Neuronal stem cell (in vitro differentiated cells): Measurements from ENCODE around the gene SLC25A6.
A peak's percentile ranks its signal among the peaks of the same experiment; 100 is the strongest.

Experiments
- DNase-seq: peaks from one replicate; pipeline ENCODE4 v3.0.0-alpha.2; 2013; ENCODE audit warnings: low spot score
- H2AFZ ChIP-seq: one replicate; pipeline ENCODE4 v1.6.1; 2013; ENCODE audit warnings: mild to moderate bottlenecking, low read length, inconsistent platforms
- H2AK5ac ChIP-seq: 2 replicates; pipeline ENCODE4 v1.6.1; 2013; ENCODE audit warnings: low read depth, mild to moderate bottlenecking, inconsistent platforms, low read length, moderate library complexity, mixed read lengths
- H2BK120ac ChIP-seq: 2 replicates; pipeline ENCODE4 v1.6.1; 2013; ENCODE audit warnings: low read depth, mild to moderate bottlenecking, inconsistent platforms, low read length, moderate library complexity, mixed read lengths
- H2BK12ac ChIP-seq: one replicate; pipeline ENCODE4 v1.6.1; 2013; ENCODE audit warnings: low read length, inconsistent platforms
- H2BK15ac ChIP-seq: 2 replicates; pipeline ENCODE4 v1.6.1; 2013; ENCODE audit warnings: mild to moderate bottlenecking, low read length, inconsistent platforms, mixed read lengths
- H2BK5ac ChIP-seq: one replicate; pipeline ENCODE4 v1.6.1; 2013; ENCODE audit warnings: inconsistent platforms, mild to moderate bottlenecking, low read length, moderate library complexity
- H3K14ac ChIP-seq: one replicate; pipeline ENCODE4 v1.6.1; 2013; ENCODE audit warnings: low read length, inconsistent platforms
- H3K18ac ChIP-seq: 2 replicates; pipeline ENCODE4 v1.6.1; 2013; ENCODE audit warnings: low read length, inconsistent platforms
- H3K23ac ChIP-seq: 2 replicates; pipeline ENCODE4 v1.6.1; 2013; ENCODE audit warnings: low read depth, mild to moderate bottlenecking, mixed read lengths, low read length, inconsistent platforms; ENCODE audit not compliant: poor library complexity
- H3K27ac ChIP-seq: replicated peaks from 3 replicates; pipeline ENCODE4 v1.5.1; 2013; ENCODE audit warnings: low read length, inconsistent platforms
- H3K27me3 ChIP-seq, 3 experiments: 2 replicates each; pipeline ENCODE4 v1.6.1; 2013; ENCODE audit warnings: low read length in 3 of 3, mild to moderate bottlenecking in 2 of 3, inconsistent platforms in 1 of 3, low read depth in 1 of 3, mixed read lengths in 1 of 3, moderate library complexity in 1 of 3; ENCODE audit not compliant: control insufficient read depth in 3 of 3, insufficient read depth in 3 of 3
- H3K36me3 ChIP-seq, 2 donors: replicated peaks in 1 of 2; 2 replicates each; pipeline ENCODE4 v1.6.1; 2013; ENCODE audit warnings: low read length in 2 of 2; ENCODE audit not compliant: control insufficient read depth in 2 of 2, insufficient read depth in 2 of 2
- H3K4ac ChIP-seq: 2 replicates; pipeline ENCODE4 v1.6.1; 2013; ENCODE audit warnings: inconsistent platforms, mild to moderate bottlenecking, low read length, moderate library complexity
- H3K4me1 ChIP-seq, 2 donors: 1 replicate in 1 of 2; 2 replicates in 1 of 2; pipeline ENCODE4 v1.6.1; 2013; ENCODE audit warnings: low read length in 2 of 2, low read depth in 1 of 2; ENCODE audit not compliant: control insufficient read depth in 2 of 2, insufficient read depth in 1 of 2
- H3K4me2 ChIP-seq: one replicate; pipeline ENCODE4 v1.6.1; 2013; ENCODE audit warnings: mild to moderate bottlenecking, low read length, inconsistent platforms; ENCODE audit not compliant: insufficient read depth, poor library complexity, severe bottlenecking
- H3K4me3 ChIP-seq, 2 donors: 2 replicates each; pipeline ENCODE4 v1.5.1; 2013; ENCODE audit warnings: low read length in 2 of 2, mild to moderate bottlenecking in 2 of 2, inconsistent platforms in 1 of 2, moderate library complexity in 1 of 2
- H3K79me1 ChIP-seq: one replicate; pipeline ENCODE4 v1.6.1; 2013; ENCODE audit warnings: low read depth, mild to moderate bottlenecking, inconsistent platforms, low read length, moderate library complexity
- H3K9ac ChIP-seq: one replicate; pipeline ENCODE4 v1.6.1; 2013; ENCODE audit warnings: mild to moderate bottlenecking, low read depth, low read length, inconsistent platforms; ENCODE audit not compliant: poor library complexity
- H3K9me3 ChIP-seq, 2 donors: replicated peaks in 1 of 2; 2 replicates each; pipeline versions ENCODE3 to v1.6.1; 2013; ENCODE audit warnings: low read length in 2 of 2, mild to moderate bottlenecking in 2 of 2, inconsistent platforms in 1 of 2, low read depth in 1 of 2, mixed read lengths in 1 of 2, moderate library complexity in 1 of 2; ENCODE audit not compliant: control insufficient read depth in 2 of 2, insufficient read depth in 1 of 2
- H4K8ac ChIP-seq: one replicate; pipeline ENCODE4 v1.6.1; 2013; ENCODE audit warnings: low read depth, mild to moderate bottlenecking, inconsistent platforms, low read length, moderate library complexity
- H4K91ac ChIP-seq: one replicate; pipeline ENCODE4 v1.6.1; 2013; ENCODE audit warnings: low read length, low read depth, mild to moderate bottlenecking, inconsistent platforms; ENCODE audit not compliant: poor library complexity
- WGBS, 2 donors: extraction: QIAGEN DNeasy Blood & Tissue Kit; methylation state at CpG; one replicate each; pipeline ENCODE4 v1.1.7; 2013; ENCODE audit warnings: missing lambda C conversion rate in 2 of 2, mixed read lengths in 1 of 2; ENCODE audit not compliant: insufficient read length in 2 of 2, insufficient replicate concordance in 1 of 2; ENCODE audit errors: extremely low coverage in 2 of 2; 5-methylcytosine and 5-hydroxymethylcytosine counted together

SLC25A6 gene

DNA sequence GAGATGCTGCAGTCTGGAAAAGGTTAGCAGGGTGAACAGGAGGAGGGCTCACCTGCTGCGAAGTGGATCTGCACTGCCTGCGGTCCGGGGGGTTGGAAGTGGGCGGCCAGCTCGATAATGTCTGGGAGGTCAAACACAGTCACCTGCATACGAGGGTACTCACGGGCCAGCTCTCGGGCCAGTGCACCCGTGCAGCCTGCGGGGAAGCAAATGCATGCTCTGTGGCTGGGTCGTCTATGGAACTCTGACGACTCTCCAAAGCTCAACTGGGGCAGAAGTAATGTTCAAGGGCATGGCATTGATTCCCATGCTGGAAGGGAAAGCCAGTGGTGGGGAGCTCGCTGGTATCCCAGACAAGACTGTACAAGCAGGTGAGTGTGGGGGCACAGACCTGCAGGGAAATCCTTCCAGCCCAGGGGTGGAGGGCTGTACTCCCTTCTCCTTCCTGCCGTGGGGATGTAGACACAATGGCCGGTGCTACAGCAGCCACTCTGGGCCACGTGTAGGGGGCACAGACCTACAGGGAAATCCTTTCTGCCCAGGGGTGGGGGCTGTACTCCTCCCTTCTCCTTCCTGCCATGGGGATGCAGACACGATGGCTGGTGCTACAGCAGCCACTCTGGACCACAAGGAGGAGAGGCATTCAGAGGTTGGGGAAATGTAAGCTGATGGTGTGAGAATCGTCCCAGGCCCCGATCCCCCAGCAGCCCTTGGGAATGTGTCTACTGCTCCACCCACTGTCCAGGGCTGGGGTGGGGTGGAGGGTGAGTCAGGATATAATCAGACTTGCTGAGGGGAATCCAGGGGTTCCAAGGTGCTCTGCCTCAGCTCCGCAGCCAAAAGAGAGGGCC, 26.2 kb upstream of the SLC25A6 start:
- Histone ChIP-seq H2AFZ (no peak overlapping the region), H3K4me1 (no peaks in the 10 kb centered on the region), H3K79me1 (peaks cover 3% of the 10 kb centered on the region), H4K8ac (peak overlapping the region; percentile 93), H2BK15ac (no peak overlapping the region), H3K18ac (peak overlapping the region; percentile 14), H3K23ac (peak overlapping the region; percentile 61), H3K27ac (no peak overlapping the region), H3K4me2 (no peak overlapping the region), H2BK12ac (no peak overlapping the region), H2BK120ac (no peak overlapping the region), H3K36me3 (peaks cover 59 to 84% of the 10 kb centered on the region in 2 donors), H3K27me3 (no peaks in the 10 kb centered on the region), H3K9ac (no peak overlapping the region), H3K4me3 (peak overlapping the region in 1 of 2 donors; percentile 18), H3K9me3 (peaks cover 21 to 39% of the 10 kb centered on the region in 2 donors), H3K14ac (no peak overlapping the region), H2AK5ac (no peak overlapping the region), H3K4ac (no peak overlapping the region), H2BK5ac (no peak overlapping the region), H4K91ac (no peak overlapping the region)
- no peak for DNase-seq
- no CpG with 5 or more reads among the region's 20 CpGs for WGBS, 2 donors

DNA sequence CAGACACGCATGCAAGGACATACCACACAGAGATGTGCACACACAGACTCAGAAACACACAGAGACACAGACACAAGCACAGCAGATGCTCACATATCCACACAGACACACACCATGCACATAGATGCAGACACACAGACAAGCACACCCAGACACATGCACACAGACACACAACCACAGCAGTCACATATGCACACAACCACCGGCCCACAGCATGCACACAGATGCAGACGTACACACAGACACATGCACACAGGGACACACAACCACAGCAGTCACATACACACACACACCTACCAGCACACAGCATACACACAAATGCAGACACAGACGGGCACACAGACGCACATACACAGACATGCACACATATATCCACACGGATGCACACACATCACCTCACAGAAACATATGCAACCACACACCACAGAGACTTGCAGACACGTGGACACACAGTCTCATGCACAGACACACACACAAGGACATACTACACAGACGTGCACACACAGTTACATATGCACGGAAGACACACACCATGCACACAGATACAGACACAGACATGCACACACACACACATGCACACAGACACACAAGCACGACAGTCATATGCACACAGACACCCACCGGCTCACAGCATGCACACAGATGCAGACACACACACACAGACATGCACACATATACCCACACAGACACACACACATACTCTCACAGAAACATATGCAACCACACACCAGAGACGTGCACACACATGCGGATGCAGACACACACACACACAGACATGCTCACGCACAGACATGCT, 25.2 kb upstream of the SLC25A6 start:
- H3K27ac ChIP-seq = peak overlapping the region; percentile 45
- peak overlapping the region; percentile 61 for H3K23ac ChIP-seq
- H4K8ac ChIP-seq = peak overlapping the region; percentile 93
- H2BK15ac ChIP-seq = no peak overlapping the region
- peaks cover 3% of the 10 kb centered on the region for H3K79me1 ChIP-seq
- H3K36me3 ChIP-seq = peaks cover 52 to 84% of the 10 kb centered on the region in 2 donors
- peak overlapping the region; percentile 78 for H3K9ac ChIP-seq
- H3K14ac ChIP-seq = no peak overlapping the region
- H3K4ac ChIP-seq = no peak overlapping the region
- no CpG with 5 or more reads among the region's 14 CpGs for WGBS, 2 donors
- H3K9me3 ChIP-seq = peaks cover 14 to 31% of the 10 kb centered on the region in 2 donors
- H4K91ac ChIP-seq = no peak overlapping the region
- H3K4me2 ChIP-seq = no peak overlapping the region
- H2BK120ac ChIP-seq = no peak overlapping the region
- no peak for DNase-seq
- no peaks in the 10 kb centered on the region for H3K27me3 ChIP-seq
- no peak overlapping the region for H2BK5ac ChIP-seq
- H2AK5ac ChIP-seq = no peak overlapping the region
- no peak overlapping the region for H3K18ac ChIP-seq
- peak overlapping the region in 1 of 2 donors; percentile 42 for H3K4me3 ChIP-seq
- H2BK12ac ChIP-seq = no peak overlapping the region
- no peak overlapping the region for H2AFZ ChIP-seq
- no peaks in the 10 kb centered on the region for H3K4me1 ChIP-seq

DNA sequence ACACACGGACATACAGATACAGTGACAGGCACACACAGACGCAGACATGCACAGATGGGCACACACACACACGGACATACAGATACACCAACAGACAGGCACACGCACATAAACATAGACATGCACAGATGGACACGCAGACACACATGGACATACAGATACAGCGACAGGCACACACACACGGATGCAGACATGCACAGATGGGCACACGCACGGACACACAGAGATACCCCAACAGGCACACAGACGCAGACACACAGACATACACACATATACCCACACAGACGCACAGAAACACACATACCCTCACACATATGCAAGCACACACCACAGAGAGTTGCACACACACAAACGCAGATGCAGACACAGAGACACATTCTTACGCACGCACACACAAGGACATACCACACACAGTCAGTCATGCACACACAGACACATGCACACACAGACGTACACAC, 24.4 kb upstream of the SLC25A6 start:
- Histone ChIP-seq H3K36me3 (peaks cover 49 to 84% of the 10 kb centered on the region in 2 donors), H3K14ac (no peak overlapping the region), H2AK5ac (no peak overlapping the region), H2BK5ac (no peak overlapping the region), H2BK12ac (no peak overlapping the region), H3K18ac (no peak overlapping the region), H4K91ac (peak overlapping the region; percentile 16), H3K4me3 (peak overlapping the region in 1 of 2 donors; percentile 2), H3K23ac (peak overlapping the region; percentile 96), H4K8ac (peak overlapping the region; percentile 89), H3K9me3 (peaks cover 6 to 24% of the 10 kb centered on the region in 2 donors), H2BK120ac (no peak overlapping the region), H3K79me1 (peaks cover 3% of the 10 kb centered on the region), H3K4me2 (no peak overlapping the region), H2AFZ (no peak overlapping the region), H3K27me3 (no peaks in the 10 kb centered on the region), H3K27ac (no peak overlapping the region), H3K4me1 (peaks cover 0 to 2% of the 10 kb centered on the region in 2 donors), H3K9ac (peak overlapping the region; percentile 63), H2BK15ac (no peak overlapping the region), H3K4ac (no peak overlapping the region)
- no CpG with 5 or more reads among the region's 15 CpGs for WGBS, 2 donors
- no peak for DNase-seq
